ENCODE data around the gene LTBP1.

DNA sequence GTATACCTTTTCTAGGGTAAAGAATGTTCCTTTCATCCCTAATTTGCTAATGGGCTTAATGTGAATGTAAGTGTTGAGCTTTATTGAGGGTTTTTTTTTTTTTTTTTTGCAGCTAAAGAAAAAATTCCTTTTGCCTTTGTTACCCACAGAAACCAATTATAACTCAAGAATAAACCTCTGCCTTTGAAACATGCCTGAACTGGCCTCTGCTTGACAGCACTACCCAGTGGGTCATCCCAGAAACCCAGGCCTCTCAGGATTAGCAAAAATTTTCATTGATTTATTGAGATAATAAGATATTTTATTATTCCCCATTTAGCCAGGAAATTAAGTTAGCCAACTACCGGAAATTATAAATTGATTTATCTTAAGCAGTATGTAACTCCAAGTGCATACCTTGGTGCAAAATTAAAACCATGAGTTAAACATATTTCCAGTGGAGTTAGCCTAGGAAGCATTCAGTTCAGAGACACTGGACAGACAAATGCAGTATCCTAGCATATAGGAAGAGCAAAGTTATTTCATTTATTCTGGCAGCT is 462.7 kb downstream of the LTBP1 start:
- TF ChIP-seq CTCF (conservative IDR thresholded peaks at IDR 0.05): 0 out of 2 replicates have a peak, but pooled peaks have one; percentile 14
- no peak for TF ChIP-seq EZH2 (IDR thresholded peaks at IDR 0.05; ENCODE audit: low read depth)
